ENCODE data around the gene LMNTD1.

The LMNTD1 gene

GRCh38 chr12:25526778-25527177, 26.3 kb downstream of the LMNTD1 start (continued):
- no peak for TF ChIP-seq ZFHX2 (tag by site-specific recombination; conservative IDR thresholded peaks at IDR 0.05)
- TF ChIP-seq ZNF37A (tag by site-specific recombination; IDR thresholded peaks at IDR 0.05) = no peak
- no peak for TF ChIP-seq ZNF629 (tag by site-specific recombination; IDR thresholded peaks at IDR 0.05)
- no peak for TF ChIP-seq OVOL3 (tag by site-specific recombination; IDR thresholded peaks at IDR 0.05)

- Histone ChIP-seq H3K4me1 (ENCODE audit: control insufficient read depth, insufficient read depth, low read length) (no peaks in the 10 kb centered on the region), H3K4me3 (ENCODE audit: low read depth, low read length) (no peak overlapping the region), H3K27ac (ENCODE audit: extremely low read depth, low read depth, low read length) (no peak overlapping the region), H3K36me3 (ENCODE audit: control insufficient read depth in 2 of 2, insufficient read depth in 1 of 2, low read length in 2 of 2) (no peaks in the 10 kb centered on the region), H3K9me3 (ENCODE audit: control insufficient read depth, insufficient read depth, low read depth, low read length) (no peaks in the 10 kb centered on the region)
- TF ChIP-seq ZBTB7A (tag by site-specific recombination; IDR thresholded peaks at IDR 0.05; ENCODE audit: low read depth) (no peak), ZBTB8A (tag by site-specific recombination; IDR thresholded peaks at IDR 0.05) (no peak), ZNF664 (tag by site-specific recombination; IDR thresholded peaks at IDR 0.05) (no peak), ZNF280D (tag by site-specific recombination; IDR thresholded peaks at IDR 0.05) (no peak), REPIN1 (tag by site-specific recombination; IDR thresholded peaks at IDR 0.05; ENCODE audit: low read depth) (no peak), SP2 (tag by site-specific recombination; IDR thresholded peaks at IDR 0.05) (no peak), EGR2 (tag by site-specific recombination; IDR thresholded peaks at IDR 0.05; ENCODE audit: low read depth) (no peak), ZNF18 (tag by site-specific recombination; IDR thresholded peaks at IDR 0.05) (no peak), ZEB2 (tag by site-specific recombination; IDR thresholded peaks at IDR 0.05) (no peak), ZNF488 (tag by site-specific recombination; IDR thresholded peaks at IDR 0.05) (no peak), ZNF341 (tag by site-specific recombination; IDR thresholded peaks at IDR 0.05; ENCODE audit: low read depth) (no peak), ZBTB44 (tag by site-specific recombination; IDR thresholded peaks at IDR 0.05) (no peak), ZNF777 (tag by site-specific recombination; IDR thresholded peaks at IDR 0.05; ENCODE audit: borderline replicate concordance) (no peak), GLIS1 (tag by site-specific recombination; IDR thresholded peaks at IDR 0.05) (no peak), ZNF157 (tag by site-specific recombination; IDR thresholded peaks at IDR 0.05) (no peak), ZNF174 (tag by site-specific recombination; IDR thresholded peaks at IDR 0.05) (no peak)
- ChIA-PET POLR2A (no interaction called here), CTCF (no interaction called here)
Observed at GRCh38 chr12:25524366-25524765, 28.7 kb downstream of the LMNTD1 start.
